Mucosa of descending colon (tissue), 3 donors: ENCODE measurements around the gene YRDC. TPM values are rescaled to one million over a fixed set of nuclear protein-coding genes. Genes with fewer than 3 reads are reported as not detected.

Experiments
- ATAC-seq: fragments of 200-7000 bp; cut with Tn5 transposase; one replicate; pipeline ENCODE4 v1.9.1; 2020; ENCODE audit warnings: mild to moderate bottlenecking, moderate library complexity
- DNase-seq, 3 donors: peaks; one replicate each; pipeline ENCODE4 v3.0.0-alpha.2; 2020
- H3K36me3 ChIP-seq: fragments of 200-600 bp; one replicate; pipeline ENCODE4 v1.8.0; 2021; ENCODE audit warnings: low read depth, mild to moderate bottlenecking
- H3K4me1 ChIP-seq: fragments of 200-600 bp; one replicate; pipeline ENCODE4 v1.8.0; 2021; ENCODE audit warnings: low read depth, mild to moderate bottlenecking
- H3K4me3 ChIP-seq: fragments of 200-600 bp; one replicate; pipeline ENCODE4 v1.8.0; 2021; ENCODE audit warnings: mild to moderate bottlenecking
- H3K9me3 ChIP-seq: fragments of 200-600 bp; one replicate; pipeline ENCODE4 v1.8.0; 2021; ENCODE audit warnings: mild to moderate bottlenecking
- intact Hi-C, 2 donors: fragments of 100-400 bp; cut with DNase I in 1 of 2; cut with micrococcal nuclease in 1 of 2; formaldehyde crosslinking; loops; one replicate each; pipeline versions ENCODE4 v1.11.0 to v1.11.1; 2022; cut with DNase I, micrococcal nuclease
- total RNA-seq, 3 donors: library from RNA; stranded (reverse); fragmentation: NEBNext Ultra II Directional in 2 of 3; extraction: Animal tissue kit (Norgen Biotek cat#: 25700) in 2 of 3; gene quantifications; one replicate each; pipeline versions ENCODE4 v1.2.1 to v1.2.4, GENCODE V29; 2021 to 2023
- TF ChIP-seq, protein P1 (sequence below): fragments of 200-600 bp; IDR thresholded peaks from one replicate; pipeline ENCODE4 v1.8.0; 2022; ENCODE audit warnings: antibody characterized with exemption, mild to moderate bottlenecking
- donor health status: DM: no; HTN: no; CAD: no; lungs with moderate emphysema.
- donor health status: DM: no; HTN: no; CAD: no.
- donor health status: DM: no; HTN: yes; CAD: no.

YRDC gene
- total RNA-seq, 3 donors from 2014 or later, result 13.3 to 13.9 (median 13.4) TPM

DNA sequence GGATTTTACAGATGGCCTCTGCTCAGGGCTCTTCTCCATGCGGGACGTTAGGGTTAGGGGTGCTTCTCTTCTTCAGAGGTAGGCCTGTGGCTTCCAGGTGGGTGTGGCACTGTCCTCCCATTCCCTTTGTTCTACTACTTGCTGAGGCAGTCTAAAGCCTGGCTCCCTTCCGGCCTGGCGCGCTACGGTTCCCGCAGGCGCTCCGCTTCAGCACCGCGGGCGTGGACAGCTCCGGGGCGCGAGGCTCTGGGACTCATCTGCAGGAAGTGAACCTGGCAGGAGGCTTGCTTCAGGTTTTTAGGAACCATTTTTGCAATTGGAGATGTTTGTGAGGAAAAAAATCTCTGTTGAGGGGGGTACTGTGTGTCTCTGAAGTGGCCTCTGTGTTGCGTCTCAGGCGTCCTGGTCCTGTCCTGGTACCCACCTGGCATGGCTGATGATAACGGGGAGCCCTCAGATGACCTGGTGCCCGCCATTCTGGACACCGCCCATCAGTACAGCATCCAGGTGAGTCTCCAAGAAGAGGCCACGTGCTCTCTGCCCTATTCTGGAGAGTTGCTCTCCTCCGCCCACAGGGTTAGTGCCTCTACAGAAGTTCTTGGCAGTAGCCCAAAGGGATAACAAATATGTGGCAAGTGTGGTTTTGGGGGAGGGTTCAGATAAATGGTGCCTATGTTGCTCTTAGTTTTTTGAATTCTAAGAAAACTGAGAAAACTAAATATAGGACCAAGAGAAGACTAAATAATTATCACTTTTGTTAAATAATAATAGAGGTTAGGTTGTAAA lies 12.5 kb downstream of the YRDC start:
- Histone ChIP-seq H3K9me3 (no peaks in the 10 kb centered on the region), H3K4me3 (no peak overlapping the region), H3K36me3 (no peaks in the 10 kb centered on the region), H3K4me1 (peaks cover 6% of the 10 kb centered on the region)
- TF ChIP-seq, protein P1, sequence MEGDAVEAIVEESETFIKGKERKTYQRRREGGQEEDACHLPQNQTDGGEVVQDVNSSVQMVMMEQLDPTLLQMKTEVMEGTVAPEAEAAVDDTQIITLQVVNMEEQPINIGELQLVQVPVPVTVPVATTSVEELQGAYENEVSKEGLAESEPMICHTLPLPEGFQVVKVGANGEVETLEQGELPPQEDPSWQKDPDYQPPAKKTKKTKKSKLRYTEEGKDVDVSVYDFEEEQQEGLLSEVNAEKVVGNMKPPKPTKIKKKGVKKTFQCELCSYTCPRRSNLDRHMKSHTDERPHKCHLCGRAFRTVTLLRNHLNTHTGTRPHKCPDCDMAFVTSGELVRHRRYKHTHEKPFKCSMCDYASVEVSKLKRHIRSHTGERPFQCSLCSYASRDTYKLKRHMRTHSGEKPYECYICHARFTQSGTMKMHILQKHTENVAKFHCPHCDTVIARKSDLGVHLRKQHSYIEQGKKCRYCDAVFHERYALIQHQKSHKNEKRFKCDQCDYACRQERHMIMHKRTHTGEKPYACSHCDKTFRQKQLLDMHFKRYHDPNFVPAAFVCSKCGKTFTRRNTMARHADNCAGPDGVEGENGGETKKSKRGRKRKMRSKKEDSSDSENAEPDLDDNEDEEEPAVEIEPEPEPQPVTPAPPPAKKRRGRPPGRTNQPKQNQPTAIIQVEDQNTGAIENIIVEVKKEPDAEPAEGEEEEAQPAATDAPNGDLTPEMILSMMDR, result no peak
- peak; percentile 68 to 85 (median 82) for DNase-seq
- peak; percentile 80 for ATAC-seq
- intact Hi-C loops, result no loop called here

DNA sequence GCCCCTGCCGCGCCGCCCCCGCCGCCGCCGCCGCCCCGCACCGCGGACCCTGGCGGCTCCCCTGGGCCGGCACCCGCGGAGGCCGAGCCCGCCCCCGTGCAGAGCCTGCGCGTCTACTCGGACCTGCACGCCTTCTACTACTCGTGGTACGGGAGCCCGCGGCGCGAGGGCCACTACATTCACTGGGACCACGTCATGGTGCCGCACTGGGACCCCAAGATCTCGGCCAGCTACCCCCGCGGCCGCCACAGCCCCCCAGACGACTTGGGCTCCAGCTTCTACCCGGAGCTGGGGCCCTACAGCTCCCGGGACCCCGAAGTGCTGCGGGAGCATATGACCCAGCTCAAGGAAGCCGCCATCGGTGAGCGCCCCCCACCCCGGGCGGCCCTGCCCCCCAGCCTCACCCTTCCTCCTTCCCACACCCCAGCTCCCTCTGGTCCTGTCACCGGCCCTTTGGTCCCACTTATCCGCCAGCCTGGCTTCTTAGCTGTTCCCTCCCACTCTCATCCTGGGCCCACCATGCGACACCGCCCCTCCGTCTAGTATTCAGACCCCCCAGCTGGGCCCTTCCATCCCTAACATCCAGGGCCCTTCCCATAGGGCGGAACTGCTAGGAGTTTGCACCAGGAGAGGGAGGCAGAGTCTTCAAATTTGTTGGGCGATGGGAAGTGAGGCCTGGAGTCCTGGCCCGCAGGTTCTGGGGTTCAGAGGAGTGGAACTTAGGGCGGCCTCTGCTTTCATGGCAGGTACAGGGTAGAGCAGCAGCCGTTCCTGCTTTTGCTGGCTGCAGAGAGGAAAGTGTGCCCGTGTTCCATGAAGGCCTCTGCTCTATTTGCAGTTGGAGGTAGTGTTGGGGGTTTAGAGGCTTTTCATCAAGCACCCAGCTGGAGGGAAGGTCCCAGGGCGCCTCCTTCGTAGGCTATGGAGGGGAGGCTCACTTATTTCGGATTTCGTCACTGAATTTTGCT lies 13.4 kb downstream of the YRDC start:
- Histone ChIP-seq H3K9me3 (no peaks in the 10 kb centered on the region), H3K36me3 (no peaks in the 10 kb centered on the region), H3K4me3 (peak overlapping the region; percentile 22), H3K4me1 (peaks cover 6% of the 10 kb centered on the region)
- DNase-seq, result no peak
- ATAC-seq, result peak; percentile 7
- intact Hi-C loops, result no loop called here
- TF ChIP-seq, protein P1, result no peak

DNA sequence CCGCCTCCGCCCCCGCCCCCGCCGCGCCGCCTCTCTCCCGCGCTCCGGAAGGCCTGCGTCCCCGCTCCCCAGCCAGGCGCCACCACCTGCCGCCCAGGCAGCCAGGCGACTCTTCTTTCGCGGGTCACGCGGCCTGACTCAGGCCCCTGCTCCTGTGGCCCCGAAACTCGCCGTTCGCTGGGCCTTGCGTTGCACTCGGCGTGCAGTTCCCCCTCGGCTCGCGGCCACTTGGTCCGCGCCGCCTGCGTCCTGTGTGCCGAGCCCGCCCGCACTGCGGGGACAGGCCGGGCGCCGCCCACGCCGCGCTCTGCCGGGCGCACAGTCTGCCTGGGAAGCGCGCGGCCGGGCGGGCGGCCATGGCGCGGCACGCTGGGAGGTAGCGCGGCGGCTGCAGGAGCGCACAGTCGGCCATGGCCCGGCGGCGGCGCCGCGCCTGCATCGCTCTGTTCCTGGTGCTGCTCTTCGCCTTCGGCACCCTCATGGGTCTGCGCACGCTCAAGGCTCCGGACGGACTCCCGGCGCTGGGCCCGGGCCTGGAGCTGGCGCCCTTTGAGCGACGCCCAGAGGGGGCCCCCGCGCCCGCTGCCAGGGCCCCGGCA lies 14.1 kb downstream of the YRDC start, which contains the start of gene MANEAL:
Gene MANEAL (plus strand): TSS at position 75 of the 599 bp plus-strand sequence. CDS start 336 bp downstream, at position 411.
- peak; percentile 57 to 72 (median 62) for DNase-seq

DNA sequence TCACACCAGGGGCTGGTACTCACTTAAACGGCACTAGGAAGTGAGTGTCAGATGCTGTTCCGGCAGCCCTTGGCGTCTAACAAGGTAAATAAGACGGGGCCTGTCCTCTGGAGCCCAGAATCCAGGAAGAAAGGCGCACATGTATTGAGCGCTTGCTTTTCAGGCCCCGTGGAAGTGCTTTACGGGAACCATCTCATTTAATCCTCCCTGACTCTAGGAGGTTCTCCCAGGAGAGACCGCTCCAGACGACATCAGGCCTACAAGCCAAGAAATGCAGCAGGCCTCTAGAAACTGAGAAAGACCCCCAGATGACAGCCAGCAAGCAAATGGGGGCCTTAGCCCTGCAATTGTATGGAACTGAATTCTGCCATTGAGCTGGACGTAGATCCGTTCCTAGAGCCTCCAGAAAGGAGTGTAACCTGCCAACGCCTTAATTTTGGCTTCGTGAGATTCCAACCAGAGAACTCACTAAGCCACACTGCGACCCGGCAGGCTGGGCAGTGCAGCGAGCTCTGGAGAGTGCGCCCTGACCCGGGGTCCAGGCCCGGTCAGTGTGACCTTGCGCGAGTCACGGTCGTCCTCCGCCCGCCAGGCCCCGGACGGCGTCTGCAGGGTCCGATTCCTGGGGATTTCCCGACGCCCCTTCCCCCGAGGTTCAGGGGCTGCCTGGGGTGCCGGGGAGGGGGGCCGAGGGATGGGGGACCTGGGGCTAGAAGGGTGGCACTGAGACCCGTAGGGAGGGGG lies 14.9 kb downstream of the YRDC start:
- Histone ChIP-seq H3K4me3 (no peak overlapping the region), H3K9me3 (no peaks in the 10 kb centered on the region), H3K4me1 (peaks cover 6% of the 10 kb centered on the region), H3K36me3 (no peaks in the 10 kb centered on the region)
- intact Hi-C loops, result no loop called here
- DNase-seq, result no peak
- ATAC-seq, result no peak
- TF ChIP-seq, protein P1, result no peak

More for the DNA sequence above, 14.1 kb downstream of the YRDC start, which contains the start of gene MANEAL:
- no peaks in the 10 kb centered on the region for H3K9me3 ChIP-seq
- intact Hi-C loops, result no loop called here
- no peaks in the 10 kb centered on the region for H3K36me3 ChIP-seq
- peaks cover 6% of the 10 kb centered on the region for H3K4me1 ChIP-seq
- ATAC-seq, result peak; percentile 92
- TF ChIP-seq, protein P1, result no peak
- peak within 1 kb of the TSS; percentile 22 for H3K4me3 ChIP-seq

DNA sequence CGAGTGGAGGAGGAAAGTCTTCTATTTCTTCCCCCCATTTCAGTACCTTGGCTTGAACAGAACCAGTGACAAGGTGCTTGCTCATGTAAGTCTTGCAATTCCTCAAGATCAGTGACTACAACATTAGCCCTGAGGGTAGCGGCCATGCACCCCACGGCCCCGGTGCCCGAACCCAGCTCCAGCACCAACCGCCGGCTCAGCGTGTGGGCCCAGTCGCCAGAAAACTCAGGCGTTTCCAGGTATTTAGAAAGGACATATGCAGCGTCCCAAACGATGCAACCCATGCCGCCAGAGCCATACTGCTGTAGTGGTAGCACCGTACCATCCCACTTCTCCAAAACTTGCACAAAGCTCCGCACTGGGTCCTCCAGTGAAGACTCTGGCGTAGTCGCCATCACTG lies 25.5 kb downstream of the YRDC start:
- intact Hi-C loops, result no loop called here
- no peak for DNase-seq
- Histone ChIP-seq H3K9me3 (no peaks in the 10 kb centered on the region), H3K4me1 (peaks cover 10% of the 10 kb centered on the region), H3K4me3 (no peak overlapping the region), H3K36me3 (no peaks in the 10 kb centered on the region)
- TF ChIP-seq, protein P1, result no peak
- ATAC-seq, result no peak
